Occipital lobe (tissue), 2 donors: ENCODE measurements around the gene WWOX. TPM values are rescaled to one million over a fixed set of nuclear protein-coding genes. Genes with fewer than 3 reads are reported as not detected.

Experiments
- DNase-seq: peaks from one replicate; lab custom pipeline; 2025; lab: John Stamatoyannopoulos, UW
- total RNA-seq: library from RNA; depleted of rRNA; stranded (reverse); fragments of >200 nt; gene quantifications from one replicate; pipeline ENCODE4 v1.2.3, GENCODE V29; 2014

WWOX gene
- total RNA-seq, 1 donor from 2014 or later, result 20.9 TPM

DNA sequence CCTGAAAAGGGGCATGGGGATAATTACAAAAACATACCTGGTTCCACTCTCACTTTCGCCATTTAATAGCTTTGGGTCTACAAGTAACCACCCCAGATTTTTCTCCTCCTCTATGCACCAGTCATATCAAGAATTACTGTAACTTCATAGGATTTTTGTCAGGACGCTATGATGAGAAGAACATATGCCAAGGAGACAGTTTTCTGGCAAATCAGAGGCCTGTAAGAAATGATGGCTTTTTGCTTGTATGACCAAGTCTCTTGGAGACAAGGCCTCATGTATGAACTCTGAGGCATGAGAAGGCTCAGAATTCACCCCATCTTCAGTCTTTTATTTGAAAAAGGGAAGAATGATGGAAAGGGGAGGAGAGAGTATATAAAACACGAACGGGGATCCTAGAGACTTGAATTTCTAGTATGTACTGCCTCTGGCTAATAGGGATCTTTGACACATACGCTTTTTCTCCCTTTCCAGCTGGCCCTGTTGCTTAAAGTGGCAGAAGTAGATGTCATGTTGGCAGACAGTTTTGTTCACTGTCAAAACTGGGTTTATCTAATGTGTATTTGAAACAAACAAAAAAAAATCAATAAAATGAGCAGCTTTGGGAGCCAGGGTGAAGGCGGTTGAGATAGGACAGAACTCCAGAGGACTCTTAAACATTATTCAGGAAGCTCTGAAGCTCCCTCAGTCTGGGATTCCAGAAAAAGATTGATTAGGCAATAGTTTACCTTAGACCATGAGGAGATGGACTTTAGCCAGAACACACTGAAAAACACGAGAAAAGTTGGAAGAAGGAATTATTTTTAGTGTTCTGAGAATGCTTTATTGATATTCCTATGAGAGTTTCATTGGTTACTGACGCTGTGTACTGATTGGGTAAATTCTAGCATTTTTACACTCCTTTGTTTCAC, 656.6 kb downstream of the WWOX start:
- no peak for DNase-seq

GRCh38 chr16:78759596-78759995, 660.1 kb downstream of the WWOX start:
- DNase-seq, result no peak

DNA sequence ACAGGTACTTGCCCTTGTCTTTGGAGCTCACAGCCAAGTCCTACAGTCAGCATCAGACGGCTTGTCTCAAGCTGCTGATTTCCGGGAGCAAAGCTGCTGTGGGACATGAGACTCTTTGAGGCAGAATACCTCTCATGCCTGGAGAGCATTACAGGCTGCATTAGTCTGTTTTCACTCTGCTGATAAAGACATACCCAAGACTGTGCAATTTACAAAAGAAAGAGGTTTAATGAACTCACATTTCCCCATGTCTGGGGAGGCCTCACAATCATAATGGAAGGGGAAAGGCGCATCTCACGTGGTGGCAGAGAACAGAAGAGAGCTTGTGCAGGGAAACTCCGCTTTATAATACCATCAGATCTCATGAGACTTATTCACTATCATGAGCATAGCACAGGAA, 661.2 kb downstream of the WWOX start:
- DNase-seq, result no peak

- no peak for DNase-seq
Observed at GRCh38 chr16:78761427-78761826, 662.0 kb downstream of the WWOX start.

DNA sequence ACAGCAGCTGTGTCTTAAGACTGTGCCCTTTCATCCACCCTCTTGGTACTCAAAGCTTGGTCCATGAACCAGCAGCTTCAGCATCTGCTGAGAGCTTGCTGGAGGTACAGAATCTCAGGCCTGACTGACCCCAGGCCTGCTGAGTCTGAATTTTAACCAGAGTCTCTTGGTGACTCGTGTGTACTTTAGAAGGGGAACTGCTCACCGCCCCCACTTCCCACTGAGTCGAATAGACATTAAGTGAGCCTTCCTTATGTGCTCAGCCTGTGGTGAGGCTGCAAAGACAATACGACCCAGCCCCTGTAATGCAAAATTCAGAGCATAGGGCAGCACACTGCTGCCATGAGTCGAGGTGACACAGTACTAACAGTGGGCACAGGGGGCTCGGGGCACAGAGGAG, 662.8 kb downstream of the WWOX start:
- no peak for DNase-seq

DNA sequence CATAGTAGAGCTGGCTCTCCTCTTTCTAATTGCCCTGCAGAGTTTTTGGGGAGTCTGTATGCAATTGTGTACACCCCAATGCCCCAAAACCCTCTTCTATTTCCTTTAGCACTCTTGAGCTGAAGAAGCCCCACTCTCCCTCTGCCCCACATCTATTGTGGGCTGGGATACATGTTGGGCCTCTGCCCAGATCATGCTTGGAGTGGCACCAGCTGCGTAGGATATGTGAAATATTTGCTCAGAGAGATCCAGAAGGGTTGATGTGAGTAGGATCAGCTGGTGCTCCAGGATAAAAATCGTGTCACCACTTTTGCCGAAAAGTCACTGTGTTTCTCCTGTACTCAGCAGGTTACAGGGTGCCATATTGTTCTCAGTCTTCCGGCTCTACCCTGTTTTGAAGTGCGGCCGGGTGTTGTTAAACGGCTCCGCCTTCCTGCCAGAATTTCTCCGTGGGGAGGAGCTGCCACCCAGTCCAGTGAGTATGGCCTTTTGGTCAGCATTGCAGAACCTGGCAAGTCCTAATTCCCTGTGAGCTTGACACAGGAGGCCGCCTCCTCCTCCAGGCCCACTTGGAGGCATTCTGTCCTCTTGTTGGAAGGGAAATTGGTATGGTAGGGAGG, 664.5 kb downstream of the WWOX start:
- no peak for DNase-seq

GRCh38 chr16:78764478-78764877, 665.0 kb downstream of the WWOX start:
- no peak for DNase-seq

DNA sequence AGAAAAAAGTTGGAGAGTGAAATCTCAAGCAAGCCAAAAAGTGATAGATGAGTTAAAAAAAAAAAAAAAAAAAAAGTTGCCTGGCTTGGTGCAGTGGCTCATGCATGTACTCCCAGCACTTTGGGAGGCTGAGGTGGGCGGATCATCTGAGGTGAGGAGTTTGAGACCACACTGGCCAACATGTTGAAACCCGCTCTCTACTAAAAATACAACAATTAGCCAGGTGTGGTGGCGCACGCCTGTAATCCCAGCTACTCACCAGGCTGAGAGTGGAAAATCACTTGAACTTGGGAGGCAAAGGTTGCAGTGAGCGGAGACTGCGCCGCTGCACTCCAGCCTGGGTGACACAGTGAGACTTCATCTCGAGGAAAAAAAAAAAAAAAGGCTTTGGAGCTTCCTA, 668.8 kb downstream of the WWOX start:
- DNase-seq, result no peak

- no peak for DNase-seq
Observed at GRCh38 chr16:78768718-78769117, 669.3 kb downstream of the WWOX start.

- peak; percentile 35 for DNase-seq
Observed at GRCh38 chr16:78770353-78771091, 671.1 kb downstream of the WWOX start.

GRCh38 chr16:78773291-78773702, 673.8 kb downstream of the WWOX start:
- DNase-seq, result no peak

DNA sequence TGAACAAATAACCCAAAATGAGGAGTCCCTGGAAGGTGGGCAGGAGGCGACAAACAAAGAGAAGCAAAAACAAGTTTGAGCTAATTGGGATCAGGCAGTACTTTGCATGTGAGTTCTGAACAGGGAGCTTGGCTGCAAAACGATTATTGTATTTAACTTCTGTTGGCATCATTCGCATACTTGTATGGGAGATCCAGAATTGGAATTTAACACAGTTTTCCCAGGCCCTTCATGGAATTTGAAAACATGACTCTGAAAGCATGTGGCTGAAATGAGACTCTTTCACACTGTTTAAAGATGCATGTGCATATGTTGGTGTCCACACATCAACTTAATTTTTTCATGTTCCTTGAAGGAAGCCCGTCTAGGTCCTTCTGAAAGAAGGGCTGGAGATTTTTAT, 674.3 kb downstream of the WWOX start:
- DNase-seq, result no peak

- no peak for DNase-seq
Observed at GRCh38 chr16:78775161-78775561, 675.7 kb downstream of the WWOX start.

DNA sequence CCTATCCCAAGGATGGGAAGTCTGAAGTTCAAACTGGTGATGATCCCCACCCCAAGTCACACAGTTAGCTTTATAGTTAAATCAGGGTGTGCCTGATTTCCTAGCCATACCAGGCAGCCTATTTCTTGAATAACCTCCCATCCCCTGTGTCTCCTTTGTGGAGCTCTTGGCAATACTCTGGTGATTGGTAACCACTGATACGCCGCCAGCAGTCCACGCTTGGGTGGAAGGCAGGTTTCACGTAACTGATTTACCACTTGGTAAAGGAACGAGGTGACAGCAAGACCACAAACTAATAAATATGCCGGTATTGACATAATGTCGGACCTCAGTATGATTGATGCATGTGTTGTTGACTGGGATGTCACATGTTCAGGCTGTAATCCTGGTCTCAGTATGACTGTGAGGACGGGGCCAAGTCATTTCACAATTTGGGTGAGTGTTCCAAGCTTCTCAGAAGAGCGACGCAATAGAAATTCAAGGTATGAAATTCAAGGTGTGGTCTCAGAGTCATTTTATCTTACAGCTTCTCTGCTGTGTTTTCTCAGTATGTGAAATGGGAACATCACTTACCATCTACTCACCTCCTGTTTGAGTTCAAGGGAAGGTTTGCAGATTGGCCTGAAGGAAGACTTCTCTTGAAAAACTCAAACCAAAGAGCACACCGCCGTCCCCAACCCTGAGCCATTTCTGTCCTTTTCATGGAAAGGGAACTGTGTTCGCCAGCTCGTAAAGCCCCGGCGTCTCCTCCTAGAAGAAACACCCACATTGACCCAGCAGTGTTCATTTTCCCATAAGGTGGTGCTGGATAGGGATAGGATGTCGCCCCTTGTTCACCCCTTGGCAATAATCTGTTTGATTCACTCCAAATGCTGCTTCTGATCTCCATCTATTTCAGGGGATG, 678.9 kb downstream of the WWOX start:
- no peak for DNase-seq

DNA sequence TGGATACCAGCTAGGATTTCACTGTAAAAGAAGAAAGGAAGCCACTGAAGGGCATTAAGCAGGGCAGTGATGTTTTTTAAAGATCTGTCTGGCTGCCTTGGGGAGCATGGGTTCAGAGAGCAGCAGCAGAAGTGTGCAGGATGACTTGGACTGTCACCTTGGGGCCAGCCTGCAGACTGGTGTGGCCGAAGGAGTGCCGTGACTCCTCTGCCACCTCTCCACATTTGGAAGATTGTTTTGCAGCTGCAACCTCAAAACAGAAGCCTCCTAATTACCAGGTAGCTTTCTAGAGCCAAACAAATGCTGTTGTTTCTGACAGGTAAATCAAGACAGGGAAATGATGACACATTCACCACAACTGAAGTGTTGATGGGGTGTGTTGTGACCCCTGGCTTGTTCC, 681.4 kb downstream of the WWOX start:
- DNase-seq, result no peak

DNA sequence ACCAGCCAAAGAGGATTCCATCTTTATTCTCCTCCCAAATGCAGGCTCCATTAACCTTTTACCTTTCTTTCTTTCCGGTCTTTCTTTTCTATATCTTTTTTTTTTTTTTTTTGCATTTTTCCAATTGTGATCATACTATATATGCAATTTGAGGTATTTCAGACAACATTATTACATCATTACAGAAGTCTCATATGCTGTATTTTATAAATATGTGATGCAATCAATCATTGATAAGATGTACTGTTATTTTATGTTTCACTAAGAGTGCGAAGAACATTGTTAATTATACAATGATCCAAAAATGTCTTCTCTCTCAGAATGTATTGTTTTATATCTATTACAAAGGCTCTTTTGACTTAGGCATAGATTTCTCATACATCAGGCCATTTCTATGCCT, 683.1 kb downstream of the WWOX start:
- no peak for DNase-seq

GRCh38 chr16:78783570-78784079, 684.2 kb downstream of the WWOX start:
- no peak for DNase-seq

GRCh38 chr16:78784771-78785170, 685.3 kb downstream of the WWOX start:
- no peak for DNase-seq

- DNase-seq, result no peak
Observed at GRCh38 chr16:78785218-78785617, 685.8 kb downstream of the WWOX start.

GRCh38 chr16:78786635-78787034, 687.2 kb downstream of the WWOX start:
- DNase-seq, result no peak

- DNase-seq, result no peak
Observed at GRCh38 chr16:78788276-78788675, 688.8 kb downstream of the WWOX start.
